H54 (cell line): Measurements from ENCODE around the gene ILF3.

Experiments used
- DNase-seq: peaks from one replicate; pipeline ENCODE4 v3.0.0; 2011; ENCODE audit warnings: low spot score, mixed read lengths; ENCODE audit not compliant: insufficient read length
- FAIRE-seq: peaks from 3 replicates; lab custom pipeline; 2011; peaks lifted over from hg19 to GRCh38; lab: Jason Lieb, UNC
- POLR2A ChIP-seq: IDR thresholded peaks from 2 replicates; pipeline ENCODE4 v1.6.1; 2011; ENCODE audit warnings: low read depth, mild to moderate bottlenecking, low read length

ILF3 gene

GRCh38 chr19:10713317-10713716, 59.2 kb downstream of the ILF3 start:
- FAIRE-seq (no peak), DNase-seq (no peak)
- TF ChIP-seq POLR2A = no peak

GRCh38 chr19:10717054-10717355, 62.9 kb downstream of the ILF3 start:
- TF ChIP-seq POLR2A = no peak
- FAIRE-seq (no peak), DNase-seq (no peak)

- peak; percentile 96 for DNase-seq
- TF ChIP-seq POLR2A = peak; percentile 57
- peak; percentile 93 for FAIRE-seq
These were observed 63.4 kb downstream of the ILF3 start, which contains the start of gene DNM2 for GRCh38 chr19:10717356-10718204. TSS of gene DNM2 (plus strand) at chr19:10718079. CDS start at chr19:10718243, 164 bp downstream.

- FAIRE-seq (no peak), DNase-seq (no peak)
- peak; percentile 26; the same call in 1 of the 2 replicates for TF ChIP-seq POLR2A
These were observed 64.4 kb downstream of the ILF3 start for GRCh38 chr19:10718205-10719196.

GRCh38 chr19:10719466-10719961, 65.4 kb downstream of the ILF3 start:
- DNase-seq (no peak), FAIRE-seq (no peak)
- TF ChIP-seq POLR2A = no peak

- no peak for TF ChIP-seq POLR2A
- FAIRE-seq (no peak), DNase-seq (no peak)
These were observed 66.5 kb downstream of the ILF3 start for GRCh38 chr19:10720607-10721125.

- DNase-seq (no peak), FAIRE-seq (no peak)
- no peak for TF ChIP-seq POLR2A
These were observed 69.4 kb downstream of the ILF3 start for GRCh38 chr19:10723591-10723990.

- DNase-seq = no peak
- no peak for FAIRE-seq
- no peak for TF ChIP-seq POLR2A
These were observed 70.5 kb downstream of the ILF3 start for GRCh38 chr19:10724573-10725071.

GRCh38 chr19:10725415-10725814, 71.3 kb downstream of the ILF3 start:
- TF ChIP-seq POLR2A = no peak
- FAIRE-seq = no peak
- no peak for DNase-seq

GRCh38 chr19:10726268-10726667, 72.1 kb downstream of the ILF3 start:
- TF ChIP-seq POLR2A = no peak
- FAIRE-seq (no peak), DNase-seq (no peak)

- TF ChIP-seq POLR2A = no peak
- DNase-seq = no peak
These were observed 73.6 kb downstream of the ILF3 start for GRCh38 chr19:10727685-10728201.

GRCh38 chr19:10729411-10729810, 75.3 kb downstream of the ILF3 start:
- FAIRE-seq (no peak), DNase-seq (no peak)
- no peak for TF ChIP-seq POLR2A

More at GRCh38 chr19:10727685-10728201, 73.6 kb downstream of the ILF3 start:
- FAIRE-seq = no peak

- DNase-seq (no peak), FAIRE-seq (no peak)
- TF ChIP-seq POLR2A = no peak
These were observed 76.8 kb downstream of the ILF3 start for GRCh38 chr19:10730932-10731331.

- DNase-seq (no peak), FAIRE-seq (no peak)
- no peak for TF ChIP-seq POLR2A
These were observed 81.6 kb downstream of the ILF3 start for GRCh38 chr19:10735741-10736140.
